Lower leg skin (tissue), 4 donors: Measurements from ENCODE around the gene BAZ1A. TPM values are rescaled to one million over a fixed set of nuclear protein-coding genes. Genes with fewer than 3 reads are reported as not detected.

ENCODE experiments used
- DNase-seq, 2 donors: peaks; one replicate each; pipeline ENCODE4 v3.0.0-alpha.2; 2019; ENCODE audit warnings: low spot score in 2 of 2
- H3K4me3 ChIP-seq: fragments of 200-600 bp; sonication (generic); 2 replicates; pipeline ENCODE4 v1.5.1; 2017; ENCODE audit warnings: mild to moderate bottlenecking, low read depth; ENCODE audit not compliant: poor library complexity, severe bottlenecking
- POLR2A ChIP-seq, 2 donors: fragments of 450-650 bp; IDR thresholded peaks; one replicate each; pipeline ENCODE4 v1.6.1; 2016 to 2017; ENCODE audit warnings: antibody characterized with exemption in 2 of 2, mild to moderate bottlenecking in 1 of 2, moderate library complexity in 1 of 2
- WGBS, 2 donors: methylation state at CpG; one replicate each; pipeline ENCODE4 v1.1.5; 2018; 5-methylcytosine and 5-hydroxymethylcytosine counted together
- intact Hi-C: fragments of 100-400 bp; cut with DNase I; formaldehyde crosslinking; loops from one replicate; pipeline ENCODE4 v1.15.0; 2023; ENCODE audit warnings: low total_unique reads
- total RNA-seq, 4 donors: library from RNA; depleted of rRNA; stranded (reverse); fragments of >200 nt; gene quantifications; one replicate each; pipeline ENCODE4 v1.1.0, GENCODE V29; 2016
- TF ChIP-seq, protein P1 (sequence below), 3 donors: fragments of 450-650 bp; IDR thresholded peaks; one replicate each; pipeline ENCODE4 v1.5.1; 2016; ENCODE audit warnings: antibody characterized with exemption in 3 of 3, mild to moderate bottlenecking in 3 of 3, moderate library complexity in 2 of 3

The BAZ1A gene
- total RNA-seq, 4 donors from 2014 or later, result 27.7 to 47.9 (median 42.1) TPM

DNA sequence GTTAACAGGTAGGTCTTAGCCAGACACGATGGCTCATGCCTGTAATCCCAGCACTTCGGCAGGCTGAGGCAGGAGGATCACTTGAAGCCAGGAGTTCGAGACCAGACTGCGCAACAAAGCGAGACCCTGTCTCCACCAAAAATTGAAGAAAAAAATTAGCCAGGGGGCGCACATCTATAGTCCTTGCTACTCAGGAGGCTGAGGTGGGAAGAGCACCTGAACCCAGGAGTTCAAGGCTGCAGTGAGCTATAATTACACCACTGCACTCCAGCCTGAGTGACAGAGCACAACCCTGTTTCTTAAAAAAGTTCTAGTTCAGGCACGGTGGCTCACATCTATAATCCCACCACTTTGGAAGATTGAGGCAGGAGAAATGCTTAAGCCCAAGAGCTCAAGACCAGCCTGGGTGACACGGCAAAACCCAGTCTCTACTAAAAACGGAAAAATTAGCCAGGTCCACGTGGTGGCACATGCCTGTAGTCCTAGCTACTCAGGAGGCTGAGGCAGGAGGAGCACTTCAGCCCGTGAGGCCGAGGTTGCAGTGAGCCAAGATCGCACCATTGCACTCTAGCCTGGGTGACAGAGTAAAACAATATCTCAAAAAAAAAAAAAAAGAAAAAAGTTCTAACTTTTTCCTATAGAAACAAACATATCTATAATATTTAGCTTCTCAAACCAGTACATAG lies 9.1 kb downstream of the BAZ1A start:
- 95% methylated on average over 13 of the region's 13 CpGs for WGBS, 2 donors
- no peak overlapping the region for H3K4me3 ChIP-seq
- TF ChIP-seq POLR2A (IDR thresholded peaks at IDR 0.05), result no peak
- TF ChIP-seq, protein P1, sequence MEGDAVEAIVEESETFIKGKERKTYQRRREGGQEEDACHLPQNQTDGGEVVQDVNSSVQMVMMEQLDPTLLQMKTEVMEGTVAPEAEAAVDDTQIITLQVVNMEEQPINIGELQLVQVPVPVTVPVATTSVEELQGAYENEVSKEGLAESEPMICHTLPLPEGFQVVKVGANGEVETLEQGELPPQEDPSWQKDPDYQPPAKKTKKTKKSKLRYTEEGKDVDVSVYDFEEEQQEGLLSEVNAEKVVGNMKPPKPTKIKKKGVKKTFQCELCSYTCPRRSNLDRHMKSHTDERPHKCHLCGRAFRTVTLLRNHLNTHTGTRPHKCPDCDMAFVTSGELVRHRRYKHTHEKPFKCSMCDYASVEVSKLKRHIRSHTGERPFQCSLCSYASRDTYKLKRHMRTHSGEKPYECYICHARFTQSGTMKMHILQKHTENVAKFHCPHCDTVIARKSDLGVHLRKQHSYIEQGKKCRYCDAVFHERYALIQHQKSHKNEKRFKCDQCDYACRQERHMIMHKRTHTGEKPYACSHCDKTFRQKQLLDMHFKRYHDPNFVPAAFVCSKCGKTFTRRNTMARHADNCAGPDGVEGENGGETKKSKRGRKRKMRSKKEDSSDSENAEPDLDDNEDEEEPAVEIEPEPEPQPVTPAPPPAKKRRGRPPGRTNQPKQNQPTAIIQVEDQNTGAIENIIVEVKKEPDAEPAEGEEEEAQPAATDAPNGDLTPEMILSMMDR (IDR thresholded peaks at IDR 0.05), result no peak
- intact Hi-C loops, result no loop called here
- no peak for DNase-seq

DNA sequence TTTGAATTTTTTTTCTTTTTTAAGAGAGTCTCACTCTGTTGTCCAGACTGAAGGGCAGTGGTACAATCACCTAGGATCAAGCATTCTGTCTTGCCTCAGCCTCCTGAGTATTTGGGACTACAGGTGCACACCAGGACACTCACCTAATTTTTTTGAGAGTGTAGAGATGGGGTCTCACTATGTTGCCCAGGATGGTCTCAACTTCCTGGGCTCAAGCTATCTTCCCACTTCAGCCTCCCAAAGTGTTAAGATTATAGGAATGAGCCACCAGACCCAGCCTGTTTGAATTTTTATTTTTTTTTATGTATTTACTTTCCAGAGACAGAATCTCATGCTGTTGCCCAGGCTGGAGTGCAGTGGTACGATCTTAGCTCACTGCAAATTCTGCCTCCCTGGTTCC lies 11.3 kb downstream of the BAZ1A start:
- H3K4me3 ChIP-seq, result no peak overlapping the region
- intact Hi-C loops, result no loop called here
- TF ChIP-seq, protein P1 (IDR thresholded peaks at IDR 0.05), result no peak
- no peak for TF ChIP-seq POLR2A (IDR thresholded peaks at IDR 0.05)
- WGBS, 2 donors, result 100% methylated on average over 1 of the region's 1 CpG
- DNase-seq, result no peak

DNA sequence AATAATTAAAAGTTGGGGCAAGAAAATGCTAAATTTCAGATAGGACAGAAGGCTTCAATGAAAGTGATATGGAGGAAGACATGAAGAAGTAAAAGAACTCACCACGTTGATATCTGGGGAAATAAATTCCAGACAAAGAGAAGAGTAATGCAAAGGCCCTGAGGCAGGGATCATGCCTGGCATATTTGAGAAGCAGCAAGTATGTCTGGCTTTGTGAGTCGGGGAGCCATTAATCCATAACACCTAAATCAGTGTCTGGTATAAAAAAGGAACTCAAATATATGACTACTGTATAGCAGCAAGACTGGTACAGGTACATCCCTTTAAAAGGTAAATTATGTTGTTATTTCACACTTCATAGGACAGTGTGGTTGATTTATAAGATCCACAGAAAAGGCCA lies 16.4 kb downstream of the BAZ1A start:
- 59 to 64% methylated on average over 2 of the region's 2 CpGs for whole genome bisulfite sequencing, 2 donors
- intact Hi-C loops, result no loop called here
- no peak overlapping the region for H3K4me3 ChIP-seq
- DNase-seq, result no peak
- TF ChIP-seq, protein P1 (IDR thresholded peaks at IDR 0.05), result no peak
- TF ChIP-seq POLR2A (IDR thresholded peaks at IDR 0.05), result no peak

DNA sequence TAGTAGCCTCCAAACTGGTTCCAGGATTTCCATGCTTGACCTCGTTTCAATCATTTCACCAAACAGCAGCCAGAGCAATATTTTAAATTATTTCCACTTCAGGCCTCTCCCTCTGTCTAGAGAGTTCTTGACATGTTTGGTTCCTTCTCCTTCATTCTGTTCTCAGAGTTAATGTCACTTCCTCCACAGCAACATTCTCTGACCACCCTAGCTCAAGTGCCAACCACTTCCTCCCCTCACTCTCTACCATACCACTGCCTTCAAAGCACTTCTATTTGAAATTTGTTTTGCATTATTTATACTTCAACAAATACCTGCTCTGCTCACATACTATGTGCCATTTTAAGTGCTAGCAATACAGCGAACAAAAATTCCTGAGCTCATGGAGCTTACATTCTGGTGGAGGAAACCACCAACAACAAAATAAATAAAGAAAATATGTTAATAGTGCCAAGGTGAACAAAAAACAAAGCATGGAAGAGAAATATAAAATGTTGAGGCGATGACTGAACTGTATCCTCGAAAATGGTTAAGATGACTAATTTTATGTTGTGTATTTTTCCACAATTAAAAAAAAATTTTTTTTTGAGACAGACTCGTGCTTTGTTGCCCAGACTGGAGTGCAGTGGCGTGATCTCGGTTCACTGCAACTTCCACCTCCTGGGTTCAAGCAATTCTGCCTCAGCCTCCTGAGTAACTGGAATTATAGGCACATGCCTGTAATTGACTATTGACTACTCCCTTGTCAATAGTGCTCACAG lies 17.3 kb downstream of the BAZ1A start:
- TF ChIP-seq POLR2A (IDR thresholded peaks at IDR 0.05), result no peak
- TF ChIP-seq, protein P1 (IDR thresholded peaks at IDR 0.05), result no peak
- no peak overlapping the region for H3K4me3 ChIP-seq
- 89 to 95% methylated on average over 6 to 7 of the region's 7 CpGs for WGBS, 2 donors
- no peak for DNase-seq
- intact Hi-C loops, result no loop called here

DNA sequence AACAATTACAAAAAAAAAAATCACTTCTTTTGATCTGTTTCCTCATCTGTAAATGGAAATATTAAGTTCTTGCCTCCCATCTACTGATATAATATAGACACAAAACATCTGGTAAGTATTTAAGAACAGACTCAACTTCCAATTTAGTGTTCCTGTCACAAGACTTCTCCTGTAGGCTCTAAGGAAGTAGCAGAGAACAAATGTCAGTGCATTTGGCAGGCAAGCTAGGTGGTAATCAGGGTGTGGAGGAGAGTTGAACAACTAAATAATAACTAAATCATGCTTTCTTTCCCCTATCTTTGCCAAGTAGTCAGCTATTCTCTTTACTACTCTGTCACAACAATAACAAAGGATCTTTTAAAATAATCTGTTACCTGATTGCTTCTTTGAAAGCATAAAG lies 22.1 kb downstream of the BAZ1A start:
- peak in 1 of 2 donors; percentile 38 for DNase-seq
- TF ChIP-seq, protein P1 (IDR thresholded peaks at IDR 0.05), result no peak
- TF ChIP-seq POLR2A (IDR thresholded peaks at IDR 0.05), result no peak
- H3K4me3 ChIP-seq, result no peak overlapping the region
- intact Hi-C loops, result no loop called here
